Fibroblast of skin of right quadriceps (primary cell): ENCODE data around the gene CPEB4.
A peak's percentile ranks its signal among the peaks of the same experiment; 100 is the strongest.

ENCODE experiments used
- DNase-seq: peaks from one replicate; pipeline ENCODE4 v3.0.0-alpha.2; 2013

CPEB4 gene

GRCh38 chr5:173885475-173886010 lies 2.6 kb upstream of the CPEB4 start:
- no peak for DNase-seq

GRCh38 chr5:173886150-173886549 lies 2.0 kb upstream of the CPEB4 start:
- DNase-seq, result no peak

GRCh38 chr5:173888473-173889131 lies 453 bp downstream of the CPEB4 start:
- DNase-seq, result no peak

GRCh38 chr5:173890195-173890991 lies 2.2 kb downstream of the CPEB4 start:
- peak; percentile 14 for DNase-seq

GRCh38 chr5:173891308-173892116 lies 3.4 kb downstream of the CPEB4 start:
- DNase-seq, result no peak

GRCh38 chr5:173893192-173893561 lies 5.0 kb downstream of the CPEB4 start:
- DNase-seq, result no peak

- DNase-seq, result no peak
Observed at GRCh38 chr5:173895401-173896165, 7.4 kb downstream of the CPEB4 start.

GRCh38 chr5:173896631-173897030 lies 8.5 kb downstream of the CPEB4 start:
- no peak for DNase-seq

- DNase-seq, result no peak
Observed at GRCh38 chr5:173901705-173902104, 13.6 kb downstream of the CPEB4 start.

GRCh38 chr5:173902334-173902733 lies 14.2 kb downstream of the CPEB4 start:
- no peak for DNase-seq

- no peak for DNase-seq
Observed at GRCh38 chr5:173902743-173903142, 14.6 kb downstream of the CPEB4 start.

GRCh38 chr5:173903396-173904140 lies 15.4 kb downstream of the CPEB4 start:
- DNase-seq, result no peak

GRCh38 chr5:173904151-173904550 lies 16.0 kb downstream of the CPEB4 start:
- no peak for DNase-seq

- DNase-seq, result no peak
Observed at GRCh38 chr5:173907284-173907683, 19.1 kb downstream of the CPEB4 start.

- DNase-seq, result no peak
Observed at GRCh38 chr5:173907686-173908371, 19.7 kb downstream of the CPEB4 start.

- no peak for DNase-seq
Observed at GRCh38 chr5:173909199-173909598, 21.1 kb downstream of the CPEB4 start.

- no peak for DNase-seq
Observed at GRCh38 chr5:173910215-173910614, 22.1 kb downstream of the CPEB4 start.

- no peak for DNase-seq
Observed at GRCh38 chr5:173911623-173912022, 23.5 kb downstream of the CPEB4 start.

GRCh38 chr5:173913686-173914321 lies 25.7 kb downstream of the CPEB4 start:
- no peak for DNase-seq

- DNase-seq, result no peak
Observed at GRCh38 chr5:173915310-173916014, 27.3 kb downstream of the CPEB4 start.
